HG03378 (cell line): Measurements from ENCODE around the gene CNKSR1.
A peak's percentile ranks its signal among the peaks of the same experiment; 100 is the strongest.

Source experiments
- ATAC-seq: cut with Tn5 transposase; IDR thresholded peaks from one replicate; pipeline ENCODE4 v1.9.1; 2021; ENCODE audit warnings: mild to moderate bottlenecking, moderate library complexity; ENCODE audit not compliant: unreplicated experiment

Gene CNKSR1

DNA sequence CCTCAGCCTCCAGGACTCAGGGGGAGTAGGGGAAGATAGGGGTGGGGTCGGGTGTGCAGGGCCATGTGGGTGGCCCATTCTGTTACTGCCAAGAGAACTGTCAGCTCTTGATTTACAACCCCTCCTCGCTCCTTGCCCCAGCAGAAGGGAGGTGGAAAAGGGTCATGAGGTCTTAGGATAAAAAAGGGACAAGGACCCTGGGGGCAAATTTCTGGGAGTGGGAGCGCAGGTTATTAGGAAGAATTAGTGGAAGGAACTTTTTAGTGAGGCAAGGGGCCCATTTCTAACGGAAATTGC lies 17.6 kb upstream of the CNKSR1 start:
- no peak for ATAC-seq

DNA sequence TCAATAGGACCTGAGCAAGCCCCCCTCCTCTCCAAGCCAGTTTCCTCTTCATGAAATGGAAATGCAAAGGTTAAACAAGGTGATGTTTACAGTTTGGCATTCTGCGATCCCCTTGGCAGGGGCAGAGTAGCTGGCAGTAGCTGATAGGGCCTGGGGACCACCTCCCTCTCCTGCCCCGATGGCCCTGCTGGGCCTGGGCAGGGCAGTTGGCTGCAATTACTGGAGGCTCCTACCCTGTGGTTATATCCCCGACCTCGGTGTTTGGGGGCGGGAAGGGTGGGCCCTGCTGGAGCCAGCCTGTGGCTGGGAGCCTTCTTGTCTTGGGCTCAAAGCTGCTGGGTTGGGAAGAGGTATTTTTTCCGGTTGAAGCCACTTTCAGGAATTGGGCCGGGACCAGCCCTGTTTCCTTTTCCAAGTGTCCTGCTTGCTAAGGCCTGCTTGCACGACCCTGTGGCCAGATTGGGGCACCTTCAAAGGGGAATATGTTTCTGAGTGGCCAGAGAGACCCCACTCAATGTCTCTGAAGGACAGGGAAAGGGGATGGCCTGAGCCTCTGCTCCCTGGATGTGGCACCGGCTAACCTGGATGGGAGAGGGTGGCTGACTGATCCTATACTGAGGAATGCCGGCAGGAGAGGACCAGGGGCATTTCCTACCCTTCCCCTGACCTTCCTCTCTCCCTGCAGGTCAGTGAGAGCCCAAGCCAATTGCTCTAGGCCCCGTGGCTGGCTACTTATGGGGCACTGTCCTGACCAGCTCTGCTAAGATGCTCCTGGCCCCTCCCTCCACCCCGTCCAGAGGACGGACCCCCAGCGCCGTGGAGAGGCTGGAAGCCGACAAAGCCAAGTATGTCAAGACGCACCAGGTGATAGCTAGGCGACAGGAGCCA lies 16.5 kb upstream of the CNKSR1 start:
- ATAC-seq, result no peak

DNA sequence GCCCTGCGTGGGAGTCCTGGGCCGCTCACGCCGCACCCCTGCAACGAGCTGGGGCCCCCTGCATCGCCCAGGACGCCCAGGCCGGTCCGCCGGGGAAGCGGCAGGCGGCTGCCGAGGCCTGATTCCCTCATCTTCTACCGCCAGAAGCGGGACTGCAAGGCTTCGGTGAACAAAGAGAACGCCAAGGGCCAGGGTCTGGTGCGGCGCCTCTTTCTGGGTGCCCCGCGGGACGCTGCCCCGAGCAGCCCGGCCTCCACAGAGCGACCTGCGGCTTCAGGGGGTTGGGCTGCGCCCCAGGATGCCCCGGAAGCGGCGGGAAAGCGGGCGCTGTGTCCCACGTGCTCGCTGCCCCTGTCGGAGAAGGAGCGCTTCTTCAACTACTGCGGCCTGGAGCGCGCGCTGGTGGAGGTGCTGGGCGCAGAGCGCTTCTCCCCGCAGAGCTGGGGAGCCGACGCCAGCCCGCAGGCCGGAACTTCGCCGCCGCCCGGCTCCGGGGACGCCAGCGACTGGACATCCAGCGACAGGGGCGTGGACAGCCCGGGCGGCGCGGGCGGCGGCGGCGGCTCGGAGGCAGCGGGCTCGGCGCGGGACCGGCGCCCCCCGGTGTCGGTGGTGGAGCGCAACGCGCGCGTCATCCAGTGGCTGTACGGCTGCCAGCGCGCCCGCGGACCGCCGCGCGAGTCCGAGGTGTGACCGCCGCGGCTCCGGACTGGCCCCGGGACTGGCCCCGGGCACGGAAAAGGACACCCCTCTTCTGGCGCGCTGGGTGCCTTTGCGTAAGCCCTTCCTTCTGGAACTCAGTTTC lies 15.7 kb upstream of the CNKSR1 start:
- ATAC-seq, result no peak

DNA sequence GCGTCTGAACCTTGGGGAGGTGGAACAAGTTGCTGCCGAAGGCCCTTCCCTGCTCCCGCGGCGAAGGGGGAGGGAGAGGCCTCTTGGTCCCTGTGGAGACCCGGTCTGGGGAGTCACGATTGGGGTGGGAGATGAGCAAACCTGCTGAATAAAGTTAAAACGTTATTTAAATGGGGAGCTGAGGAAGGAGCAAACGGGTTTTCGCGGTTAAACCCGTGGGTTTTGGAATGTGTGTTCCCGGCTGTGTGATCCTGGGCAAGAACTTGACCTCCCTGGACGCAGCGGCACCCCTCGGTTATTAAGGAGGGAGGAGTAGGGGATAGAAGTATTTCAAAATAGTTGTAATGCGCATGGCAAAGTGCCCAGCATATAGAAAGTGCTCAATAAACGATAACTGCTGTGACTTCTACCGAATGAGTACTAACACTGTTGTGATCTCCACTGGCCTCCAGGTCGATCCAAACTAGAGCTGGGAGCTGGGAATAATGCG lies 15.0 kb upstream of the CNKSR1 start:
- ATAC-seq, result no peak

GRCh38 chr1:26163684-26164035 lies 13.6 kb upstream of the CNKSR1 start:
- no peak for ATAC-seq

DNA sequence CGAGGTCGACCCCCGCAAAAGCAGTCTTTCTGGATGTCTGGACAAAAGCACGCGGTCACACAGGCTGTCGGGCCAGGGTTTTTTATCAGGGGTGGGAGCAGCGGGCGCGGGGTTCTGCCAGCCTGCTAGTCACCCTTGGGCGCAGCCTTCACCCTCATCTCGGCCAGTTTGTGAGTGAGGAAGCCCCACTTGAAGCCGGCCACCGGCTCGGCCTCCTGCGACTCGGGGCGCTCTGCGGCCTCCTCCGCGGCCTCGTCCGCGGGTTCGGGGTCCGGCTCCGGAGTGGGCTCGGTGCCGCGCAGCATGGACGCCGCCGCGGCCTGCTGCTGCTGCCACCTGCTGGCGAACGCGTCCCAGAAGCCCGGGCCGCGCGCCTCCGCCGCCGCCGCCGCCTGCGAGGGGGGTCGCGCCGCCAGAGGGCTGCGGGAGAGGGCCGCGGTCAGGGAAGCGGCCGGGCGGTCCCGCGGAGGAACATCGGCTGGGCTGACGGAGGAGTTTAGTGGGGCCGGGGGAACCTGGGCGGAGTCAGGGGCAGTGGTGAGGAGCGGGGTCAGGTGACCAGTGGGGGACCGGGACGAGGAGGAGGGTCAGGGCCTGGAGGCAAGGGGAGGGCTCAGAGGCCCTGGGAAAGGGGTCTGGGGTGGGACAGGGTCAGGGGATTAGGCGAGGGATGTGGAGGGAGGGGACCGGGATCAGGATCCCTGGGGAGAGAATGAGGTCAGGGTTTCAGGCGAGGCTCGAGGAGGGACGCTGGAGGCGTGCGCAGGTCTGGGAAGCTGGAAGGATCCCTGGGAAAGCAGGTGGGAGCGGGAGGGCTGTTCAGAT lies 13.0 kb upstream of the CNKSR1 start:
- no peak for ATAC-seq

DNA sequence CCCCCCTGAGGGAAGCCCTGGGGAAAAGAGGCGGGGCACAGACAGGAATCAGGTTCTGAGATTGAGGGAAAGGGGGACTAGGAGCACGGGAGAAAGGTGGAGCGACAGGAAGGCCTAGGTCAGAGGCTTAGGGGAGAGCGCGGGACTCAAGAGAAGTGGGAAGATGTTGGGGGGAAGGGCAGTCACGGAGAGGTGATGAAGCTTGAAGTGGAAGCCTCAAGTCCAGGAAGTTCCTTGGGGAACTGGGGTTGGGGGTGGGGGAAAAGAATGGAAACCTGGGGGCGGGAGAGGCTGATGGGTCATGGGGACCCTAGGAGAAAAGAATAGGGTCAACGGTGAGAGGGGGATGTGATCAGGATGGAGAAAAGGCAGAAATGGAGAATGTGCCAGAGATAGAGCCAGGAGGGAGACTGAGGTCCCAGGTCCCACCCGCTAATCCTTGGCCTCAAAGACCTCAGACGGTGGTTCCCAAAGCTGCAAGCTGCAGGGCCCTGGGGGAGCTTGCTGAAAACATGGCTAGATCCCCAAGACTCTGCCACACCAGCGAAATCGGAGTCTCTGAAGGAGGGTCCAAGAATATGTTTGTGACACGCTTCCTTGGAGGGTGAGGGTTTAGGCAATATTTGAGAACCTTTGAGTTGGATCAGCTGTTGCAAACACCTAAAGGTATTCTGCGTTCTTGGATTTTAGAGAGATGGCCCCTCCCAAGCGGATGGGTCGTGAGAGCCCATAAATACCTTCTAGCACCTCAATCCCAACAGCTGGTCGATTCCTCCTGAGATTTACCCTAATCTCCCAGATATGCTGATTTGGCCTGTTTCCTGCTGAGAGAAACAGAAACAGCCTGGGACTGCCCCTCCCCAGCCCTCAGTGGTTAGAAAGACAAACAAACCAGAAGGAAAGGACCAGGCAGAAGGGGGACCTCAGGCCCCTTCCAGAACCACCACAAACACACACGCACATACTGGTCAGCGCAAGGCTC lies 12.1 kb upstream of the CNKSR1 start:
- no peak for ATAC-seq

GRCh38 chr1:26166719-26167281 lies 10.5 kb upstream of the CNKSR1 start:
- no peak for ATAC-seq

DNA sequence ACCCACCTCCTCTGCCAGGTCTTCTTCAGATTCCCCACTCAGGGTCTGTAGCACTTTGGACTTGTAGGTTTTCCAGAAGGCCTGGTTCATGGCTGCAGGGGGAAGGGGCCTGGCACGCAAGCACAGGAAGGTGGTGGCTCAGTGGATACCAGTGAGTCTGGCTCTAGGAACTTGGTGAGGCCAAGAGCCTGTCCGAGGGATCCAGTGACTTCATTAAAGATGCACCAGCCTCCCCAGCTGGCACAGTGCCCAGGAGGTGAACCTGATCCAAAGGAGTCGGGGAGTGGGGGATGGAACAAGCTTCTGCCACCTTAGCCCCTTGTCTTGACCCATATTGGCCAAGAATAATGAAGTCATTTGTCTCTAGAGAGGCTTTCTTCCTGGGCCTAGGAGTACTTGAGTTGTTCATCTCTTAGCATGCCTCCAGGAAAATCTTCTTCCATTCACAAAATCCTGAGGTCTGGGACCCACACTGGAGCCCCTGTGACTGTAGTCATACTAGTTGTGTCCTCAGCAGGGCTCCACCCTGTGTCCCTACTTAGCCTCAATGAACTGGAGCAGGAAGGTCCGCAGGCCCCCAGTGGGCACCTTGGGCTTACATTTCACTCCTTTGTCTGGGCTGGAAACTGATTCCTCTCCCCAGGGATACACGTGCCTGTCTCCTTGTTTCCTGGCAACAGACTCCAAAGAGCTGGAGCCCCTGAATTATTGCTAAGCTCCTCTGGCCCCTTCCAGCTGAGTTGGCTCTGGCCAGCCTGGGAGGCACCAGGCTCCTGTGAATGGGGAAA lies 8.7 kb upstream of the CNKSR1 start, which contains the start of gene C1orf232:
Gene C1orf232, minus strand, starts transcription at position 554 of the 788 bp plus-strand sequence. Its CDS starts 464 bp downstream, at position 90.
- ATAC-seq, result no peak

DNA sequence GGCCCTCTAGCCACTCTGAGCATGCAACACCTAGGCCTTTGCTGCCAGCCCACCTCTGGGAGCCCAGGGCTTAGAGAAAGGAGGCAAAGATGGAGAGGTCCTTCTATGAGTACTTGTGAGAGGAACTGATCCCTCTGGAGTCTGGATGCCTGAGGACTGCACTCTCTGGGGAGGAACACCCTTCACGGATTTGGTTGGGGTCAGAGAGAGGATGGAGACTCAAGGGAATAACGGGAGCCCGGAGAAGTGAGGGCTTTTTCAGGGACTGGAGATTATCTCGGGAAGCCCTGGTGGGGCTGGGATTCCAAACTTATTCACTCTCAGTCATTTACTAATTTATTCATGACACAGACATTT lies 8.1 kb upstream of the CNKSR1 start:
- no peak for ATAC-seq

- ATAC-seq, result peak; percentile 74
These were observed 7.4 kb upstream of the CNKSR1 start, which contains the start of gene ZNF593 for GRCh38 chr1:26169669-26170471. Gene ZNF593 (plus strand): TSS chr1:26169908. CDS start chr1:26169984, 76 bp downstream.

DNA sequence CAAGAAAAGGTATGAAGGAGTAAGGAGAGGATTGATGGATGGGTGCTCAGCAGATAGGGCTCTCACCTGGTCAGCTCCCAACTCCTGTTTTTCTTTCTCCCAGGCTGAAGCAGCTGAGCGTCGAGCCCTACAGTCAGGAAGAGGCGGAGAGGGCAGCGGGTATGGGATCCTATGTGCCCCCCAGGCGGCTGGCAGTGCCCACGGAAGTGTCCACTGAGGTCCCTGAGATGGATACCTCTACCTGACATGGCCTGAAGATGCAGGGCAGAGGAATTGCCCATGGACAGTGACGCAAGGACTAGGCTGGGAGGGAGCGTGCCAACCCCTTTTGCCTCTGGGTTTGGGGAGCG lies 6.8 kb upstream of the CNKSR1 start:
- no peak for ATAC-seq

GRCh38 chr1:26171084-26172072 lies 5.9 kb upstream of the CNKSR1 start, which contains the start of gene ZNF593OS:
Gene ZNF593OS (minus strand): TSS chr1:26171832. CDS start chr1:26171661, 171 bp downstream.
- ATAC-seq, result no peak

GRCh38 chr1:26175346-26175745 lies 1.9 kb upstream of the CNKSR1 start:
- no peak for ATAC-seq

GRCh38 chr1:26180010-26180506 lies 2.8 kb downstream of the CNKSR1 start:
- no peak for ATAC-seq

DNA sequence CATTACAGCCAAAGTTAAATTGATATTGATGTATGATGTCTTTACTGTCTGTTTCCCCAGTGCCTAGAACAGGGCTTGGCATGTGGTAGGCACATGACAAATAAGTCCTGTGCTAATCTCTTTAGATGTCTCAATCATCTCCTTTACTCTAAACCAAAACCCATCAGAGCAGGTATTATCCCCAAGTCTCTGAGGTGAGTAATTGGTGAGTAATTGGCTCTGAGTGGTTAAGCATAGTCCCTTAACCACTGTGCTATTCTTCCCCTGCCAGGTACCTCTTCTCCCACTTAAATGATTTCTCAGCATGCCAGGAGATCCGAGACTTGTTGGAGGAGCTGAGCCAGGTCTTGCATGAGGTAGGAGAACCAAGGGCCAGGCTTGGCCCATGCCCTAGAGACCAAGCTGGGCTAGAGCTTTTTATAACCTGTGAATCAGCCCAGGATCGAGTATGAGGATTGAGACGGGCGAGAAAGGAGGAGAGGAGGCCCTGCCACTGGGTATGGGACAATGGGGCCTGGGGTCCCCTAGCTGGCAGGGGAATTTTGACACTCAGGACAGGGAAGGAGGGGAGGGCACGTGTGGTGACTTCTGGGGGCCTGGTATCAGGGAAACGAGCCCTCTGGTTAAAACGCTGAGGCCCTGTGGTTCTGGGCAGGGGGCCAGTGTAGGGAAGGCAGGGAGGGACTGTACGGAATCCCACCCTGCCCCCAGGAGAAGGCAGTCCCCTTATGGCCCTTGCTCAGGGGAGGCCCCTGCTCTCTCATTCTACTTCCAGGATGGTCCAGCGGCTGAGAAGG lies 4.5 kb downstream of the CNKSR1 start:
- no peak for ATAC-seq
